Femur (tissue), 1 donor: ENCODE measurements around the gene SFR1.

ENCODE experiments used
- DNase-seq: peaks from one replicate; pipeline ENCODE4 v3.0.0-alpha.2; 2017

The SFR1 gene

GRCh38 chr10:104121485-104122224 is at the start of gene SFR1:
SFR1 (plus strand) TSS chr10:104122171; CDS start chr10:104122184, 13 bp downstream.
- peak; percentile 99 for DNase-seq

GRCh38 chr10:104072786-104073185 is 49.2 kb upstream of the SFR1 start:
- no peak for DNase-seq

GRCh38 chr10:104074505-104074904 is 47.5 kb upstream of the SFR1 start:
- no peak for DNase-seq

DNA sequence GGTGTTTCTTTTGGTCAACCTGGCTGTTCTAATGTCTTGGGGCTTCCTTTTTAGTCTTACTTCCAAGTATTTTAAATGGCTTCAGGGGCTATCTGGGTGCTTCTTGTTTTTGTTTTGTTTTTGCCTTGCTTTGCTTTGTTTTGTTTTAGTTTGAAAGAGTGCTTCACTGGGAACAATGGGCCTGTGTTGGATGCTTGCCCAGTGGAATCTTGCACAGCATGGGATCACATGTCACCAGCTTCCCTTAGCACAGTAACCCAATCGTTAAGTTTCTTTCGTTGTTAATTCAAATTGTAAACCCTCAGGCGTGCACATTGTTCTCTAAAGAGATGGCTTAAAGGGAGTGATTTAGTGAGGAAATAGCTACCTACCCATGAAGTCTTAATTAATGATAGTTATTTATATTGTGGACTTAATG is 45.2 kb upstream of the SFR1 start:
- peak; percentile 49 for DNase-seq

DNA sequence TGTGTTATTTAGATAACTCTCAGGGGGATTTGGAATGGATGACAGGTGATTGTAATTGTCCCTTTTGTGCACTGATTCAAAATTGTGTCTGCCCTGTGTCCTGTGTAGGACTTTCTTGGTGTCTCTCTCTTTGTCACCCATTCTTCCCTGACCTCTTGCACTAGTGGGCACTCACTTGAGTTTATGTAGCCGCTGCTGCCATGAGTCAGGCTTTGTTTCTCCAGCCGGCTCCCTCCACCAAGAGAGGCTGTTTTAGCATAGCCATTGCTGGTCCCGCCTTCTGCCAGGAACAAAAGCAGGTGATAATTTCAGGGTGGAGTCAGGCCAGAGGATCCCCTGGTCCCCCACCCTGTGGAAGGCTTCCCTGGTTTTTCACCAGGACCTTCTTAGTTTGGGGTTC is 44.7 kb upstream of the SFR1 start:
- DNase-seq = no peak

GRCh38 chr10:104077663-104078151 is 44.3 kb upstream of the SFR1 start:
- DNase-seq = no peak

- no peak for DNase-seq
Measured at GRCh38 chr10:104080762-104081161, 41.2 kb upstream of the SFR1 start.

- DNase-seq = no peak
Measured at GRCh38 chr10:104081998-104082397, 40.0 kb upstream of the SFR1 start.

- no peak for DNase-seq
Measured at GRCh38 chr10:104084482-104085142, 37.4 kb upstream of the SFR1 start.

GRCh38 chr10:104085801-104086400 is 36.1 kb upstream of the SFR1 start, which contains the start of gene COL17A1:
COL17A1 (minus strand) TSS chr10:104085880; CDS start chr10:104080673, 5,207 bp downstream.
- DNase-seq = no peak

GRCh38 chr10:104088239-104088638 is 33.7 kb upstream of the SFR1 start:
- DNase-seq = no peak

DNA sequence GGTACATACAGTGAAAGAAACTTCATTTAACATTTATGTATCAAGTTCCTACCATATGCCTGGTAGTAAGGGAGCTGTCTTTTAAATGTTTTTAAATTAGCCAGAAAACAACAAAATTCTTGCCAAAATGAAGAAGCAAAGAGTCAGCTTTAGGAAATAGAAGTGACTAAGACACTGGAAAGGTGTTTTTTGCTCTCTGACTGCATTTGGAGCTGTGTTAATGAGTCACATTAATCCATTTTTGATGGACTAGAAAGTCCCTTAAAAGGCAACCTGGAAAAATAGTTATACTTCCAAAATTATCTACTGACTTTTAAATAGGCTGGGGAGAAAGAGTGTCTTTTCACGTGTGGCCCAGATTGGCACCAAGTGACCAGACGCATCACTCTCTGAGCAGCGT is 32.4 kb upstream of the SFR1 start:
- no peak for DNase-seq

- DNase-seq = no peak
Measured at GRCh38 chr10:104090611-104091010, 31.4 kb upstream of the SFR1 start.

- no peak for DNase-seq
Measured at GRCh38 chr10:104092749-104093148, 29.2 kb upstream of the SFR1 start.

- DNase-seq = no peak
Measured at GRCh38 chr10:104096692-104097091, 25.3 kb upstream of the SFR1 start.

- no peak for DNase-seq
Measured at GRCh38 chr10:104098358-104098925, 23.5 kb upstream of the SFR1 start.

DNA sequence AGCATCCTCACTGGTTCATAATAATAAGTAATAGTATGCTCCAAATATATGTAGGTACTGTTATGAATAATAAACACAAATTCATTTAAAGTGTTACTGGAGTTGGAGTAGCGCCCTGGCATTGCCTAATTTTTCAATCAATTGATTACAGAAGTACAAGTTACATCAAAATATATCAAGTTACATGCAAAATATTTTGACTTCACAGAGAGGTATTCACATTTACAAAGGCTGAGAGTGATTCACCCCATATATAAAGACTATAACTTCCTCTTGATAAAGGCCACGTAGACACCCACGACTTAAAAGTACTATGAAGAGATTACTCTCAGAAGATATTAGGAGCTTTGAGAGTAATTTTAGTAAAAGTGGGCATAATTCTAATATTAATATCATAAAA is 22.7 kb upstream of the SFR1 start:
- DNase-seq = no peak

DNA sequence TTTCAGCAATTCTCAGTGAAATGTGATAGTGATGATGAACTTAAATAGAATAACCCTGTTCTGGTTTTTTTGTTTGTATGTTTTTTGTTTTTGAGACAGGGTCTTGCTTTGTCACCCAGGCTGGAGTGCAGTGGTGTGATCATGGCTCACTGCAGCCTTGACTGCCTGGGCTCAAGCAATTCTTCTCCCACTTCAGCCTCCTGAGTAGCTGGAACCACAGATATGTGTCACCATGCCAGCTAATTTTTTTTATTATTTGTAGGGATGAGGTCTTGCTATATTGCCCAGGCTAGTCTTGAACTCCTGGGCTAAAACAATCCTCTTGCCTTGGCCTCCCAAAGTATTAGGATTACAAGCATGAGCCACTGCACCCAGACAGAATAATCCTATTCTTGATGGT is 22.0 kb upstream of the SFR1 start:
- DNase-seq = no peak

DNA sequence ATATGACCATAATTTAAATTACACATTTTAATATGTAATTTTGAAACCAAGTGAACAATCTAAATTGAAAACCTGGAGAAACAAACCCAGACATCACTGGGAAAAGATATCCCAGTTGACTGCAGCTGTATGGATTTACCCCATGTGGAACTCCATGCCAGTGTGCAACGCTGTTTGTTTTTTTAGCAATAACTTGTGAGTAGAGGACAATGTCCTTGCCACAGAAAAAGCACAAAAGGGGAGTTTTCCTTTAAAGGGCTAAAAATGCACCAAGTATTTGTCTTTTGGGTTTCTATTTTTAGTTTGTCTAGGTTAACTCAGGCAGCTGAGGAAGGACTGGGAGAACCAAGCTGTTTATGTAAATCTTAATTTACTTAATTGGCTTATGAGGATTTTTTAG is 21.2 kb upstream of the SFR1 start:
- DNase-seq = no peak

GRCh38 chr10:104101902-104102301 is 20.1 kb upstream of the SFR1 start:
- no peak for DNase-seq

GRCh38 chr10:104103956-104104355 is 18.0 kb upstream of the SFR1 start:
- no peak for DNase-seq

GRCh38 chr10:104104418-104104817 is 17.6 kb upstream of the SFR1 start:
- DNase-seq = no peak

DNA sequence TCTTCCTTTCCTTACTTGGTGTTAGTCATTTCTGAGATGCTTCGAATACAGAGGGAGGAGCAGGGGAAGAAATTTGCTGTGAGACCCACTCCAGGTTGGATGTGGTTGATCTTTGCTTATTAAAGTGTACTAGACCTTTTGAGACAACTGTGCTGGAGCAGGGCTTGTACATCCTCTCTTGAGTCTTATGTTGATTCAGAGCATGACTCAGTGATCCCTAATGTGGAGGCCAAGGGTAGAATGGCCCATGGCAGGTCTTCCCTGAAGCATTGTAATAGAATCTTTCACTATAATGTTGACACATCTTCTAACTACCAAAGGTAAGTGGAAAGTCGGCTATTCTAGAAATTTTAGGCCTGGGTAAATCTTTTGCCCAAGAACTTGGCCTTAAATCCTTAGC is 17.0 kb upstream of the SFR1 start:
- no peak for DNase-seq
